HCT116 (cell line): ENCODE data around the gene SNTG2. TPM values are rescaled to one million over a fixed set of nuclear protein-coding genes. Genes with fewer than 3 reads are reported as not detected.

ENCODE experiments used
- ATAC-seq: fragments of 200-7000 bp; cut with Tn5 transposase; 2 replicates; pipeline ENCODE4 v1.9.1; 2020; ENCODE audit warnings: mild to moderate bottlenecking, moderate library complexity
- BruUV-seq: library from RNA; stranded (reverse); fragments of 400-500 nt; replicated peaks from 2 replicates; lab custom pipeline; 2021; lab: Mats Ljungman, UMichigan
- CTCF ChIA-PET: fragments of 300-600 bp; sonication (Branson Sonifier 250); formaldehyde crosslinking; loops from one replicate; lab custom pipeline; 2021; ENCODE audit warnings: antibody characterized with exemption; lab: Charles Lee
- POLR2A ChIA-PET: fragments of 300-600, 350-600 bp; sonication (Branson Sonifier 250); formaldehyde crosslinking; loops from one replicate; lab custom pipeline; 2021; ENCODE audit warnings: antibody characterized with exemption; lab: Charles Lee
- RAD21 ChIA-PET, 2 experiments: fragments of 300-600 bp; sonication (Branson Sonifier 250); formaldehyde crosslinking; loops; one replicate each; lab custom pipeline; 2023; ENCODE audit warnings: low total read pairs in 2 of 2; ENCODE audit not compliant: uncharacterized antibody in 2 of 2, unreplicated experiment in 2 of 2, low non-redundant PET in 1 of 2; lab: Charles Lee
- DNase-seq: peaks from one replicate; pipeline ENCODE4 v3.0.0-alpha.2; 2010; ENCODE audit warnings: low read depth, low spot score
- H2AFZ ChIP-seq: fragments of 200-600 bp; shearing (Covaris generic), sonication (generic); 2 replicates; pipeline ENCODE4 v1.6.1; 2017; ENCODE audit warnings: low read depth, mixed run types, mixed read lengths, antibody characterized with exemption, low read length; ENCODE audit not compliant: poor library complexity, severe bottlenecking
- H3K27ac ChIP-seq: 2 replicates; pipeline ENCODE4 v1.5.1; 2012; ENCODE audit warnings: low read depth, low read length
- H3K27me3 ChIP-seq: fragments of 200-600 bp; sonication (generic); 2 replicates; pipeline ENCODE4 v1.6.1; 2016; ENCODE audit warnings: mixed run types, low read length, mixed read lengths; ENCODE audit not compliant: insufficient read depth
- H3K36me3 ChIP-seq, 2 experiments: fragments of 200-500 bp in 1 of 2; fragments of 200-600 bp in 1 of 2; sonication (Bioruptor generic) in 1 of 2; sonication (generic) in 1 of 2; 2 replicates each; pipeline versions ENCODE4 v1.5.1 to v1.6.1; 2014 to 2016; ENCODE audit warnings: low read length in 2 of 2, inconsistent platforms in 1 of 2, mixed read lengths in 1 of 2, mixed run types in 1 of 2; ENCODE audit not compliant: insufficient read depth in 2 of 2, control insufficient read depth in 1 of 2
- H3K4me1 ChIP-seq, 2 experiments: fragments of 200-600 bp in 1 of 2; sonication (generic) in 1 of 2; 2 replicates each; pipeline versions ENCODE4 v1.5.1 to v1.6.1; 2012 to 2017; ENCODE audit warnings: low read length in 2 of 2, inconsistent platforms in 1 of 2, mild to moderate bottlenecking in 1 of 2, mixed read lengths in 1 of 2, mixed run types in 1 of 2, moderate library complexity in 1 of 2; ENCODE audit not compliant: insufficient read depth in 2 of 2, control insufficient read depth in 1 of 2
- H3K4me2 ChIP-seq: fragments of 200-600 bp; sonication (generic); 2 replicates; pipeline ENCODE4 v1.6.1; 2017; ENCODE audit warnings: mixed run types, low read length, mixed read lengths
- H3K4me3 ChIP-seq, 2 experiments: fragments of 200-600 bp in 1 of 2; sonication (generic) in 1 of 2; replicated peaks in 1 of 2; 2 replicates each; pipeline ENCODE4 v1.5.1; 2011 to 2016; ENCODE audit warnings: low read length in 2 of 2, control low read depth in 1 of 2, low read depth in 1 of 2, mild to moderate bottlenecking in 1 of 2, mixed read lengths in 1 of 2, mixed run types in 1 of 2
- H3K79me2 ChIP-seq: fragments of 200-600 bp; sonication (generic); 2 replicates; pipeline ENCODE4 v1.6.1; 2017; ENCODE audit warnings: mild to moderate bottlenecking, mixed run types, low read length, moderate library complexity, mixed read lengths; ENCODE audit not compliant: insufficient read depth
- H3K9ac ChIP-seq: fragments of 200-600 bp; sonication (generic); 2 replicates; pipeline ENCODE4 v1.6.1; 2016; ENCODE audit warnings: low read length, mixed read lengths
- H3K9me2 ChIP-seq: fragments of 200-600 bp; sonication (generic), shearing (Covaris generic); 2 replicates; pipeline ENCODE4 v1.6.1; 2017; ENCODE audit warnings: mixed run types, mild to moderate bottlenecking, moderate library complexity; ENCODE audit not compliant: insufficient read depth
- H3K9me3 ChIP-seq, 2 experiments: fragments of 200-500 bp in 1 of 2; fragments of 200-600 bp in 1 of 2; sonication (Bioruptor generic) in 1 of 2; sonication (generic) in 1 of 2; 2 replicates each; pipeline ENCODE4 v1.6.1; 2014 to 2017; ENCODE audit warnings: low read length in 2 of 2, mixed read lengths in 2 of 2, inconsistent platforms in 1 of 2, low read depth in 1 of 2, mild to moderate bottlenecking in 1 of 2, mixed run types in 1 of 2, moderate library complexity in 1 of 2; ENCODE audit not compliant: control insufficient read depth in 1 of 2, insufficient read depth in 1 of 2
- H4K20me1 ChIP-seq: fragments of 200-600 bp; sonication (generic), shearing (Covaris generic); 2 replicates; pipeline ENCODE4 v1.6.1; 2017; ENCODE audit warnings: mixed run types, mild to moderate bottlenecking, moderate library complexity; ENCODE audit not compliant: insufficient read depth
- ATF3 ChIP-seq: IDR thresholded peaks from 2 replicates; pipeline ENCODE4 v1.6.1; 2012
- EGR1 ChIP-seq: IDR thresholded peaks from 2 replicates; pipeline ENCODE4 v1.6.1; 2012; ENCODE audit warnings: low read depth
- EZH2 ChIP-seq: fragments of 200-600 bp; sonication (generic); IDR thresholded peaks from 2 replicates; pipeline ENCODE4 v1.6.1; 2017; ENCODE audit warnings: antibody characterized with exemption, mixed run types
- EZH2phosphoT487 ChIP-seq: fragments of 200-600 bp; IDR thresholded peaks from 2 replicates; pipeline ENCODE4 v1.6.1; 2018; ENCODE audit warnings: antibody characterized with exemption, borderline replicate concordance
- FOSL1 ChIP-seq: IDR thresholded peaks from 2 replicates; pipeline ENCODE4 v1.6.1; 2012; ENCODE audit warnings: low read depth
- MAX ChIP-seq: IDR thresholded peaks from 2 replicates; pipeline ENCODE4 v1.6.1; 2012
- POLR2AphosphoS5 ChIP-seq: IDR thresholded peaks from 2 replicates; pipeline ENCODE4 v1.6.1; 2011; ENCODE audit warnings: mild to moderate bottlenecking, low read depth, low read length, moderate library complexity
- RAD21 ChIP-seq: IDR thresholded peaks from 2 replicates; pipeline ENCODE4 v1.6.1; 2012; ENCODE audit warnings: low read depth, mild to moderate bottlenecking
- REST ChIP-seq: IDR thresholded peaks from 2 replicates; pipeline ENCODE4 v1.6.1; 2012; ENCODE audit warnings: low read depth
- SP1 ChIP-seq: IDR thresholded peaks from 2 replicates; pipeline ENCODE4 v1.6.1; 2012; ENCODE audit warnings: low read depth
- SRF ChIP-seq: IDR thresholded peaks from 2 replicates; pipeline ENCODE4 v1.6.1; 2012; ENCODE audit warnings: low read depth
- TCF7L2 ChIP-seq: IDR thresholded peaks from 2 replicates; pipeline ENCODE4 v1.7.0; 2011; ENCODE audit warnings: borderline replicate concordance, inconsistent platforms; ENCODE audit not compliant: insufficient read depth, insufficient read length; ENCODE audit errors: extremely low read depth
- YY1 ChIP-seq: IDR thresholded peaks from 2 replicates; pipeline ENCODE4 v1.6.1; 2011; ENCODE audit warnings: low read length, low read depth, moderate library complexity, mild to moderate bottlenecking; ENCODE audit not compliant: insufficient replicate concordance; ENCODE audit errors: extremely low read depth
- ZBTB33 ChIP-seq: IDR thresholded peaks from 2 replicates; pipeline ENCODE4 v1.6.1; 2011; ENCODE audit warnings: mild to moderate bottlenecking, low read length, moderate library complexity; ENCODE audit not compliant: insufficient replicate concordance; ENCODE audit errors: extremely low read depth
- ZFX ChIP-seq: fragments of 450-650 bp; IDR thresholded peaks from 2 replicates; pipeline ENCODE4 v1.6.1; 2017
- ZNF274 ChIP-seq: fragments of 200-500 bp; sonication (Bioruptor generic); IDR thresholded peaks from 2 replicates; pipeline ENCODE4 v1.6.1; 2014; ENCODE audit warnings: mild to moderate bottlenecking, low read depth, low read length, inconsistent platforms
- intact Hi-C: fragments of 100-400 bp; cut with micrococcal nuclease; formaldehyde crosslinking; loops from 2 replicates; pipeline ENCODE4 v1.10.0; 2022
- total RNA-seq: library from RNA; stranded (reverse); gene quantifications from one replicate; pipeline ENCODE4 v1.2.1, GENCODE V29; 2021; ENCODE audit not compliant: unreplicated experiment

Gene SNTG2
- total RNA-seq, 1 experiment from 2014 or later = not detected

- Histone ChIP-seq H3K4me1 (no peaks in the 10 kb centered on the region), H3K9me3 (no peaks in the 10 kb centered on the region), H3K27me3 (peaks cover 4% of the 10 kb centered on the region; the same call in 1 of the 2 replicates), H3K4me2 (no peak overlapping the region), H3K4me3 (no peak overlapping the region), H3K9me2 (no peaks in the 10 kb centered on the region), H2AFZ (no peak overlapping the region), H3K27ac (no peak overlapping the region), H3K36me3 (no peaks in the 10 kb centered on the region), H3K9ac (no peak overlapping the region), H3K79me2 (no peaks in the 10 kb centered on the region), H4K20me1 (no peaks in the 10 kb centered on the region)
- intact Hi-C loops = no loop called here
- CTCF ChIA-PET = no interaction called here
- BruUV-seq = no TSS peak
- DNase-seq (no peak), ATAC-seq (no peak)
- TF ChIP-seq FOSL1 (no peak), ATF3 (no peak), POLR2AphosphoS5 (no peak), YY1 (no peak), SP1 (no peak), SRF (no peak), ZBTB33 (no peak), ZNF274 (no peak), EGR1 (no peak), REST (no peak), EZH2 (no peak), RAD21 (no peak), MAX (no peak), EZH2phosphoT487 (no peak), TCF7L2 (no peak), ZFX (no peak)
- POLR2A ChIA-PET = no interaction called here
- RAD21 ChIA-PET = no interaction called here
These were observed 219.6 kb downstream of the SNTG2 start for GRCh38 chr2:1170241-1170640.
